Urothelium cell line (cell line): ENCODE data around the gene MRPS31.

Source experiments
- DNase-seq: peaks from one replicate; pipeline ENCODE4 v3.0.0; 2011; ENCODE audit warnings: low spot score, mixed read lengths
- FAIRE-seq: peaks from 2 replicates; lab custom pipeline; 2011; peaks lifted over from hg19 to GRCh38; lab: Jason Lieb, UNC

MRPS31 gene

GRCh38 chr13:40770934-40771618, at the start of gene MRPS31:
MRPS31 (minus strand) TSS chr13:40771190; CDS start chr13:40771136, 54 bp downstream.
- DNase-seq (peak; percentile 88), FAIRE-seq (no peak)

- DNase-seq (no peak), FAIRE-seq (no peak)
These were observed 48.9 kb upstream of the MRPS31 start for GRCh38 chr13:40819797-40820315.

GRCh38 chr13:40818926-40819325, 47.9 kb upstream of the MRPS31 start:
- DNase-seq (no peak), FAIRE-seq (no peak)

- DNase-seq = no peak
- FAIRE-seq = no peak
These were observed 43.8 kb upstream of the MRPS31 start for GRCh38 chr13:40814803-40815202.

- no peak for FAIRE-seq
- peak; percentile 7 for DNase-seq
These were observed 42.9 kb upstream of the MRPS31 start for GRCh38 chr13:40813667-40814454.

- no peak for DNase-seq
- no peak for FAIRE-seq
These were observed 41.9 kb upstream of the MRPS31 start for GRCh38 chr13:40812724-40813445.

- FAIRE-seq = no peak
- no peak for DNase-seq
These were observed 41.1 kb upstream of the MRPS31 start for GRCh38 chr13:40812102-40812501.

- DNase-seq (no peak), FAIRE-seq (no peak)
These were observed 38.5 kb upstream of the MRPS31 start for GRCh38 chr13:40809471-40809870.

- FAIRE-seq = no peak
These were observed 35.3 kb upstream of the MRPS31 start for GRCh38 chr13:40806241-40806640.

GRCh38 chr13:40803316-40803715, 32.3 kb upstream of the MRPS31 start:
- FAIRE-seq = no peak
- no peak for DNase-seq

More at GRCh38 chr13:40806241-40806640, 35.3 kb upstream of the MRPS31 start:
- DNase-seq = no peak

- FAIRE-seq = no peak
These were observed 30.5 kb upstream of the MRPS31 start for GRCh38 chr13:40801255-40802217.

GRCh38 chr13:40800559-40800958, 29.6 kb upstream of the MRPS31 start:
- FAIRE-seq (no peak), DNase-seq (no peak)

More at GRCh38 chr13:40801255-40802217, 30.5 kb upstream of the MRPS31 start:
- no peak for DNase-seq

GRCh38 chr13:40799508-40799907, 28.5 kb upstream of the MRPS31 start:
- FAIRE-seq (no peak), DNase-seq (no peak)

GRCh38 chr13:40798380-40798779, 27.4 kb upstream of the MRPS31 start:
- DNase-seq (no peak), FAIRE-seq (no peak)

- no peak for DNase-seq
- FAIRE-seq = no peak
These were observed 25.7 kb upstream of the MRPS31 start for GRCh38 chr13:40796649-40797048.

- FAIRE-seq = no peak
- no peak for DNase-seq
These were observed 23.7 kb upstream of the MRPS31 start for GRCh38 chr13:40794414-40795368.

GRCh38 chr13:40793339-40793738, 22.3 kb upstream of the MRPS31 start:
- FAIRE-seq (no peak), DNase-seq (no peak)

- FAIRE-seq (no peak), DNase-seq (no peak)
These were observed 21.5 kb upstream of the MRPS31 start for GRCh38 chr13:40792284-40793051.
